Lower leg skin (tissue), 3 donors: Measurements from ENCODE around the gene GPHA2.

Experiments
- CTCF ChIP-seq, 3 donors: fragments of 450-650 bp; IDR thresholded peaks; one replicate each; pipeline ENCODE4 v1.5.1; 2016; ENCODE audit warnings: antibody characterized with exemption in 3 of 3, mild to moderate bottlenecking in 3 of 3, moderate library complexity in 2 of 3
- POLR2A ChIP-seq, 2 donors: fragments of 450-650 bp; IDR thresholded peaks; one replicate each; pipeline ENCODE4 v1.6.1; 2016 to 2017; ENCODE audit warnings: antibody characterized with exemption in 2 of 2, mild to moderate bottlenecking in 1 of 2, moderate library complexity in 1 of 2

- no peak for TF ChIP-seq CTCF (IDR thresholded peaks at IDR 0.05)
- no peak for TF ChIP-seq POLR2A (IDR thresholded peaks at IDR 0.05)
These were observed 40.8 kb downstream of the GPHA2 start for GRCh38 chr11:64894812-64895452.
